ENCODE data around the gene SCN1B.
A peak's percentile ranks its signal among the peaks of the same experiment; 100 is the strongest.
"Not testable (repeated sequence)": the region's sequence is repeated elsewhere in the genome, so short reads cannot be mapped to it uniquely, and the experiment has no call there.

SCN1B gene

GRCh38 chr19:35000647-35001501, 29.4 kb upstream of the SCN1B start:
- DNase-seq (ENCODE audit: low read depth): no peak

- no peak for DNase-seq (ENCODE audit: low read depth)
Observed at GRCh38 chr19:35002037-35002535, 28.2 kb upstream of the SCN1B start.

- no peak for DNase-seq (ENCODE audit: low read depth)
Observed at GRCh38 chr19:35004517-35005255, 25.6 kb upstream of the SCN1B start.

- no peak for DNase-seq (ENCODE audit: low read depth)
Observed at GRCh38 chr19:35005256-35005977, 24.9 kb upstream of the SCN1B start.

GRCh38 chr19:35006007-35006341, 24.3 kb upstream of the SCN1B start:
- not testable (repeated sequence) for DNase-seq (ENCODE audit: low read depth)

- DNase-seq (ENCODE audit: low read depth): peak; percentile 83
Observed at GRCh38 chr19:35006342-35006998, 23.8 kb upstream of the SCN1B start.

DNA sequence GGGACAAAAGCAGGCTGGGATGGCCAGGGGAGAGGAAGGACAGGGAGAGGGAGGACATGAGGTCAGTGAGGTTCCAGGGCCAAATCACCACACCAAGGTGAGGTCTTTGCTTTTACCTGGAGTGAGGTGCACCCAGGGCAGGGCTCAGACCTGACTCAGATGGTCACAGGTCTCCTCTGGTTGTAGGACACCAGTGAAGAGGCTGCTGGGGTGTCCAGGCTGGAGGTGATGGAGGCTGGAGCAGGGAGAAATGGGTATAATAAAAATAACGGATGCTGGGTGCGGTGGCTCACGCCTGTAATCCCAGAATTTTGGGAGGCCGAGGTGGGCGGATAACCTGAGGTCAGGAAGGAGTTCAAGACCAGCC, 23.3 kb upstream of the SCN1B start:
- DNase-seq (ENCODE audit: low read depth): no peak

DNA sequence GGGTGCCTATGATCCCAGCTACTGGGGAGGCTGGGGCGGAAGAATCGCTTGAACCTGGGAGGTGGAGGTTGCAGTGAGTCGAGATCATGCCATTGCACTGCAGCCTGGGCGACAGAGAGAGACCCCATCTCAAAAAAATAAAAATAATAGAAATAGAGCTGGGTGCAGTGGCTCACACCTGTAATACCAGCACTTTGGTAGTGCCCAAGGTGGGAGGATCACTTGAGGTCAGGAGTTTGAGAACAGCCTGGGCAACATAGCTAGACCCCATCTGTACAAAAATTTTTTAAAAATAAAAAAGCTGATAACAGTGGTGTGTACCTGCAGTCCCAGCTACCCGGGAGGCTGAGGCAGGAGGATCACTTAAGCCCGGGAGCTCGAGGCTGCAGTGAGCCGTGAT, 22.8 kb upstream of the SCN1B start:
- DNase-seq (ENCODE audit: low read depth): not testable (repeated sequence)

GRCh38 chr19:35008891-35009341, 21.4 kb upstream of the SCN1B start:
- DNase-seq (ENCODE audit: low read depth): no peak

DNA sequence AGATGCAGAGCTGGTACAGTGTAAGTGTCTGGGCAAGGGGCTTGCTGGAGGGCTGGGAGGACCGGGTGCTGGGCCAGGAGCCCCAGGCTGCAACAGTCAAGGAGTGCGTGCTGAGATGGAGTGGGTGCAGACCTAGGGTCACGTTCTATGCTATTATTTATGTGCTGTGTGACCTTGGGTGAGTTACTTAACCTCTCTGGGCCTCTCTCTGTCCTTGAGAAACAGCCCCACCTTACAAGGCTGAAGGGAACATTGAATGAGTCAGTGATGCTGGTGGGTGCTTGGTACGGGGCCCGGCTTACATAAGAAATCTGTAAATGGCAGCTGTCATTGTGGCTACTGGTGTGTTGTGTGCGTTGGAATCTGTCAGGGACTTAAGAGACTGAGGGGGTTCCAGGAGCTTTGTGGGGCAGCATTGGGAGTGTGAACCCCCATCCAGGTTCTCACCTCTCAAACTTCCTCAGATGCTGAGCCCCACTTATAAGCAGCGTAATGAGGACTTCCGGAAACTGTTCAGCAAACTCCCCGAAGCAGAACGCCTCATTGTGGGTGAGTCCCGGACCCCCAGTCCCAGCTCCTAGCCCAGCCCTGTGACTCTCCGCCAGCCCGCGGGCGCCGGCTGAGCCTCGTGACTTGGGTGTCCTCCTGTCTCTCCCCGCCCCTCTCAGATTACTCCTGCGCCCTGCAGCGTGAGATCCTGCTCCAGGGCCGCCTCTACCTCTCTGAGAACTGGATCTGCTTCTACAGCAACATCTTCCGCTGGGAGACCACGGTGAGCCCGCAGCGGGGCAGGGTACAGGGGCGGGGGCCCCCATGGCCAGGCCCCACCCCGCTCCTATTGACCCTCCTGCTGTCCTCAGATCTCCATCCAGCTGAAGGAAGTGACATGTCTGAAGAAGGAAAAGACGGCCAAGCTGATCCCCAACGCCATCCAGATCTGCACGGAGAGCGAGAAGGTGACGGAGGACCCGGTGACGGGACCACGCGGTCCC, 20.6 kb upstream of the SCN1B start:
- DNase-seq (ENCODE audit: low read depth): no peak

GRCh38 chr19:35011091-35011689, 19.1 kb upstream of the SCN1B start:
- DNase-seq (ENCODE audit: low read depth): no peak

- no peak for DNase-seq (ENCODE audit: low read depth)
Observed at GRCh38 chr19:35011737-35012682, 18.3 kb upstream of the SCN1B start.

DNA sequence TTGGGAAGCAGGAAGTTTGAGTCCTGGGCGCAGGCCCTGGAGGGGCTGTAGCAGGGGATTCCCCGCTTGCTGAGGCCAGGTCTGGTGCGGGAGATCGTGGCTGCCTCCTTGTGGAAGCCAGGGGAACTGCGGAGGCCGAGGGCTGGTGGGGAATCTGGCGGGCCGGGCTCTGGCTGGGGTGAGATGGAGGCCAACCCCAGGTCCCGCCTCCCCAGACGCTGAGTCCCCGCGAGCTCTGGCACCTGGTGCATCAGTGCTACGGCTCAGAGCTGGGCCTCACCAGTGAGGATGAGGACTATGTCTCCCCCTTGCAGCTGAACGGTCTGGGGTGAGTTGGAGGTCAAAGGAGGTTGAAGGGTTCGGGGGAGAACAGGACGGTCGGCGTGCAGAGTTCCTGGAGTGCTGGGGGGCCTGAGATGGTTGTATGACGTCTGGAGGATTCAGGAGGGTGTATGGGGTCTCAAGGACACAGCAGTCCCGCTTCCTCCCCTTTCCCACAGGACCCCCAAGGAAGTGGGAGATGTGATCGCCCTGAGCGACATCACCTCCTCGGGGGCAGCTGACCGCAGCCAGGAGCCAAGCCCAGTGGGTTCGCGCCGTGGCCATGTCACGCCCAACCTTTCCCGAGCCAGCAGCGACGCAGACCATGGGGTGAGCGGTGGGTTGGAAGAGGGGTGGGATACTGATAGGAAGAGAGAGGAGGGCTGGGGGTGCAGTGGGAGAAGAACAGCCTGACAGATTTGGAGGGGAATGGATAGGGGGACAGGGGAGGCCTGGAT, 17.0 kb upstream of the SCN1B start:
- DNase-seq (ENCODE audit: low read depth): no peak

DNA sequence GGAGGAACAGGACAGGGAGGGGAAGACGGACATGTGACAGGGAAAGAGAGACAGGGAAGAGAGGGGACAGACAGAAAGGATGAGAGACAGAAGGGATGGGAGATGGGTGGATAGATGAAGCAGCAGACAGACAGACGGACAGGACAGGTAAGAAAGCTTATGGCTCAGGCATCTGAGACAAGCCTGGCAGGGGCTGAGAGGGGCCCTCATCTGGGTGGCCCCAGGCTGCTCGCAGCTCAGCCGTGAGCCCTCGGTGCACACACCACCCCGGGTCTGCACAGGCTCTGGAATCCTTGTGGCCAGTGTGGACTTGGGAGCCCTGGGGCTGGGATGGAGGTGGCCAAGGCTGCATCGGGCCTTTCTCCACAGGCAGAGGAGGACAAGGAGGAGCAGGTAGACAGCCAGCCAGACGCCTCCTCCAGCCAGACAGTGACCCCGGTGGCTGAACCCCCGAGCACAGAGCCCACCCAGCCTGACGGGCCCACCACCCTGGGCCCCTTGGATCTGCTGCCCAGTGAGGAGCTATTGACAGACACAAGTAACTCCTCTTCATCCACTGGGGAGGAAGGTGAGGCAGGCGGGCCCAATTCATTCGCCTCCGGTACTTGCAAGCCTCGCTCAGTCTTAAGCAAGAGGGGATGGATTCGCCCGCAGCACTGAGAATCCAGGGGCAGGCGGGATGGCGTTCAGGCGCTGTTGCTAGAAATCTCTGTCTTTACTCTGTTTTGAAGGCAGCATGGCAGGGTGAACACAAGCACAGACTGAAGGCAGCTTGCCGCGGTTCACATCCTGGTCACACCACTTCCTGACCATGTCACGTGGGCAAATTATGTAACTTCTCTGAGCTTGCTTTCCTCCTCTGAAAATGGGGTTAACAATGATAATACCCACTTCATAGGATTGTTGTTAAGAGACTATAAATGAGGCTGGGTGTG, 16.2 kb upstream of the SCN1B start:
- no peak for DNase-seq (ENCODE audit: low read depth)

GRCh38 chr19:35014774-35015173, 15.5 kb upstream of the SCN1B start:
- not testable (repeated sequence) for DNase-seq (ENCODE audit: low read depth)

DNA sequence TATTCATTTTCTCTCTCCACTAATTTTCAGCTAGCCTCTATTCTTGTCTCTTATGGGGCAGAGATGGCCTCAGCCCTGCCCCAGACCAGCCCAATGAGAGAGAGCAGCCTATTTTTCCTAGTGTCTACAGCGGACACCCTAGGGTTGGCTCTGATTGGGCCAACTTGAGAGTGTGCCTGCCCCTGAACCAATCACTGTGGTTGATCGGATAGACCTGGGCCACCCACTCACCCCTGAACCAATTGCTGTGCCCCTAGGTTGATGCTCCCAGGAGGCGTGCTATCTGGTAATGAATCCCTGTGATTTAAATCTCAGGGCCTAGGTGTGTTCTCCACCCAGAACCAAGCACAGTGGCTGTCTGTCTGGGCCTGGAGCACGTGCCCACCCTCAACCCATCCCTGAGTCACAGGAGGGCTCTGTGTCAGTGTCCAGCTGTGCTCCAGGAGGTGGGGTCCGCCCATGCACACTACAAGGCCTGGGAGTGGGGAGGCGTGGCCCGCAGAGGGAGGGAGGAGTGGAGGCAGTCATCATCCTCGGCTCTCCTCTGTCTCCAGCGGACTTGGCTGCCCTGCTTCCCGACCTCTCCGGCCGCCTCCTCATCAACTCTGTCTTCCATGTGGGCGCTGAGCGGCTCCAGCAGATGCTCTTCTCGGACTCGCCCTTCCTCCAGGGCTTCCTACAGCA, 14.9 kb upstream of the SCN1B start:
- DNase-seq (ENCODE audit: low read depth): no peak

- no peak for DNase-seq (ENCODE audit: low read depth)
Observed at GRCh38 chr19:35015954-35016351, 14.3 kb upstream of the SCN1B start.

Measured in HS-5 (cell line).